Breast epithelium (tissue), 3 donors: ENCODE data around the gene CDK5R1.

ENCODE experiments used
- CTCF ChIP-seq, 3 donors: fragments of 450-650 bp; IDR thresholded peaks; one replicate each; pipeline ENCODE4 v1.5.1; 2016 to 2017; ENCODE audit warnings: antibody characterized with exemption in 3 of 3, mild to moderate bottlenecking in 3 of 3, moderate library complexity in 3 of 3
- POLR2A ChIP-seq: fragments of 450-650 bp; IDR thresholded peaks from one replicate; pipeline ENCODE4 v1.6.1; 2016; ENCODE audit warnings: antibody characterized with exemption, mild to moderate bottlenecking, moderate library complexity
- POLR2AphosphoS5 ChIP-seq, 3 donors: sonication (generic); formaldehyde crosslinking; IDR thresholded peaks; one replicate each; pipeline ENCODE4 v1.6.1; 2017; ENCODE audit warnings: antibody characterized with exemption in 3 of 3

DNA sequence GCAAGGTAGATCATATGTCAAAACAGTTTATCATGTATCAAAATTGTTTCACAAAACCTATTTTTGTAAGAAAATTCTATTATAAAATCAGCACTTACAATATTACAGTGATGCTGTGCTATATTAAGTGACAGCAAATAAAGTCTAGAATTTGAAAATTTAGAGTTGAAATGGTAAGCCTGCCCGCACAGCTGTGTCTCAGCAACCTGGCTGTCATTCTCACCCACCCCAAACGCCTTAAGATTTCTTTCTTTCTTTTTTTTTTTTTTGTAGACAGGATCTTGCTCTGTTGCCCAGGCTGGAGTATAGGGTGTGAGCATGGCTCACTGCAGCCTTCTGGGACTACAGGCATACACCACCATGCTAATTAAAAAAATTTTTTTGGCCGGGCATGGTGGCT, 26.8 kb downstream of the CDK5R1 start:
- no peak for TF ChIP-seq POLR2A
- TF ChIP-seq CTCF (IDR thresholded peaks at IDR 0.05), result no peak
- no peak for TF ChIP-seq POLR2AphosphoS5 (IDR thresholded peaks at IDR 0.05)
